ENCODE results near the gene KRT82. TPM values are rescaled to one million over a fixed set of nuclear protein-coding genes. Genes with fewer than 3 reads are reported as not detected.

Gene KRT82
- total and polyA plus RNA-seq, 4 donors: not detected

GRCh38 chr12:52364061-52364460 lies 42.1 kb downstream of the KRT82 start:
- Histone ChIP-seq H3K4me1 (ENCODE audit: control insufficient read depth in 4 of 4, insufficient read depth in 4 of 4, low read length in 3 of 4) (peaks cover 0 to 15% (median 7%) of the 10 kb centered on the region in 4 donors), H3K9ac (ENCODE audit: low read depth in 1 of 2, low read length in 2 of 2) (no peak overlapping the region), H3K27ac (ENCODE audit: low read depth in 1 of 2, low read length in 2 of 2) (no peak overlapping the region), H3K4me3 (ENCODE audit: low read depth in 1 of 3, low read length in 3 of 3) (no peak overlapping the region), H3K36me3 (ENCODE audit: control insufficient read depth in 4 of 4, insufficient read depth in 3 of 4, low read depth in 1 of 4, low read length in 3 of 4) (no peaks in the 10 kb centered on the region), H3K27me3 (ENCODE audit: control insufficient read depth in 4 of 4, insufficient read depth in 4 of 4, low read length in 3 of 4) (no peaks in the 10 kb centered on the region), H3K9me3 (ENCODE audit: control insufficient read depth in 4 of 4, low read length in 3 of 4) (no peaks in the 10 kb centered on the region)
- 90% methylated on average over 7 of the region's 7 CpGs for WGBS
- DNase-seq (ENCODE audit: low spot score): no peak
- no peak for TF ChIP-seq HNF4A (conservative IDR thresholded peaks at IDR 0.05)
- no peak for TF ChIP-seq ATF3 (IDR thresholded peaks at IDR 0.05)
- no peak for TF ChIP-seq EGR1 (IDR thresholded peaks at IDR 0.05; ENCODE audit: low read depth in 2 of 2)
- TF ChIP-seq MAX (IDR thresholded peaks at IDR 0.05): no peak

DNA sequence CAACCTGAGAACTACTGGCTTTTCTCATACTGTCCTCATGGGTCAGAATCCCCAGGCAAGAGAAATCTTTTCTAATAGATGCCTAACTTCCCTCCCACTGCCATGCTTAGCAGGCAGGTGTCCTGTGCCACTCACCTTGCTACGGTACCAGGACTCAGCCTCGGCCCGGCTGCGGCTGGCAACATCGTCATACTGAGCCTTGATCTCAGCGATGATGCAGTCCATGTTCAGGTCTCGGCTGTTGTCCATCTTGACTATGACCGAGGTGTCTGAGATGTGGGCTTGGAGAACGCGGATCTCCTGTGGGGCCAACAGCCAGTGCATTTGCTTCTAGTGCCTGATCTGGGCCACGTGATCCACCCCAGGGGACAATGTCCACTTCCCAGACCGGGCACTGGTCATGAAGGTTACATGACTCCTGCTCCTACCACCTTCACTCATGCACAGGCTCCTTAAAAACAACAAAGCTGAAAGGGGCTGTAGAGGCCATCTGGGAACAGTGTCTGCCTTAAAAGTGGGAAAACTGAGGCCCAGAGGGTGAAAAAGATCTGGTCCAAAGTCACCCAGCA lies 42.9 kb downstream of the KRT82 start:
- Histone ChIP-seq H3K4me3 (ENCODE audit: low read depth in 1 of 3, low read length in 3 of 3) (no peak overlapping the region), H3K4me1 (ENCODE audit: control insufficient read depth in 4 of 4, insufficient read depth in 4 of 4, low read length in 3 of 4) (peaks cover 0 to 15% (median 7%) of the 10 kb centered on the region in 4 donors), H3K9ac (ENCODE audit: low read depth in 1 of 2, low read length in 2 of 2) (no peak overlapping the region), H3K27ac (ENCODE audit: low read depth in 1 of 2, low read length in 2 of 2) (no peak overlapping the region), H3K27me3 (ENCODE audit: control insufficient read depth in 4 of 4, insufficient read depth in 4 of 4, low read length in 3 of 4) (no peaks in the 10 kb centered on the region), H3K9me3 (ENCODE audit: control insufficient read depth in 4 of 4, low read length in 3 of 4) (no peaks in the 10 kb centered on the region), H3K36me3 (ENCODE audit: control insufficient read depth in 4 of 4, insufficient read depth in 3 of 4, low read depth in 1 of 4, low read length in 3 of 4) (no peaks in the 10 kb centered on the region)
- TF ChIP-seq GABPA (IDR thresholded peaks at IDR 0.05 in 1 of 2, conservative IDR thresholded peaks at IDR 0.05 in 1 of 2) (no peak), NR2F2 (IDR thresholded peaks at IDR 0.05) (no peak), EGR1 (IDR thresholded peaks at IDR 0.05; ENCODE audit: low read depth in 2 of 2) (no peak), RXRA (IDR thresholded peaks at IDR 0.05) (peak in 1 of 2 donors; percentile 19), YY1 (IDR thresholded peaks at IDR 0.05) (no peak), HNF4G (IDR thresholded peaks at IDR 0.05) (peak; percentile 40), FOXA1 (IDR thresholded peaks at IDR 0.05) (no peak), CTCF (IDR thresholded peaks at IDR 0.05; ENCODE audit: low read depth, low read length, missing input control) (no peak), HNF4A (conservative IDR thresholded peaks at IDR 0.05) (peak; percentile 84 to 85), MAX (IDR thresholded peaks at IDR 0.05) (no peak), ATF3 (IDR thresholded peaks at IDR 0.05) (no peak), SP1 (IDR thresholded peaks at IDR 0.05) (no peak), RAD21 (IDR thresholded peaks at IDR 0.05) (no peak), FOXA2 (IDR thresholded peaks at IDR 0.05) (no peak)
- TF ChIP-seq, protein P1, sequence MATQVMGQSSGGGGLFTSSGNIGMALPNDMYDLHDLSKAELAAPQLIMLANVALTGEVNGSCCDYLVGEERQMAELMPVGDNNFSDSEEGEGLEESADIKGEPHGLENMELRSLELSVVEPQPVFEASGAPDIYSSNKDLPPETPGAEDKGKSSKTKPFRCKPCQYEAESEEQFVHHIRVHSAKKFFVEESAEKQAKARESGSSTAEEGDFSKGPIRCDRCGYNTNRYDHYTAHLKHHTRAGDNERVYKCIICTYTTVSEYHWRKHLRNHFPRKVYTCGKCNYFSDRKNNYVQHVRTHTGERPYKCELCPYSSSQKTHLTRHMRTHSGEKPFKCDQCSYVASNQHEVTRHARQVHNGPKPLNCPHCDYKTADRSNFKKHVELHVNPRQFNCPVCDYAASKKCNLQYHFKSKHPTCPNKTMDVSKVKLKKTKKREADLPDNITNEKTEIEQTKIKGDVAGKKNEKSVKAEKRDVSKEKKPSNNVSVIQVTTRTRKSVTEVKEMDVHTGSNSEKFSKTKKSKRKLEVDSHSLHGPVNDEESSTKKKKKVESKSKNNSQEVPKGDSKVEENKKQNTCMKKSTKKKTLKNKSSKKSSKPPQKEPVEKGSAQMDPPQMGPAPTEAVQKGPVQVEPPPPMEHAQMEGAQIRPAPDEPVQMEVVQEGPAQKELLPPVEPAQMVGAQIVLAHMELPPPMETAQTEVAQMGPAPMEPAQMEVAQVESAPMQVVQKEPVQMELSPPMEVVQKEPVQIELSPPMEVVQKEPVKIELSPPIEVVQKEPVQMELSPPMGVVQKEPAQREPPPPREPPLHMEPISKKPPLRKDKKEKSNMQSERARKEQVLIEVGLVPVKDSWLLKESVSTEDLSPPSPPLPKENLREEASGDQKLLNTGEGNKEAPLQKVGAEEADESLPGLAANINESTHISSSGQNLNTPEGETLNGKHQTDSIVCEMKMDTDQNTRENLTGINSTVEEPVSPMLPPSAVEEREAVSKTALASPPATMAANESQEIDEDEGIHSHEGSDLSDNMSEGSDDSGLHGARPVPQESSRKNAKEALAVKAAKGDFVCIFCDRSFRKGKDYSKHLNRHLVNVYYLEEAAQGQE (IDR thresholded peaks at IDR 0.05): no peak
- 71% methylated on average over 12 of the region's 12 CpGs for WGBS
- no peak for DNase-seq (ENCODE audit: low spot score)

All from liver (tissue), 9 donors.